ENCODE results near the gene TNFRSF17.

TNFRSF17 gene

DNA sequence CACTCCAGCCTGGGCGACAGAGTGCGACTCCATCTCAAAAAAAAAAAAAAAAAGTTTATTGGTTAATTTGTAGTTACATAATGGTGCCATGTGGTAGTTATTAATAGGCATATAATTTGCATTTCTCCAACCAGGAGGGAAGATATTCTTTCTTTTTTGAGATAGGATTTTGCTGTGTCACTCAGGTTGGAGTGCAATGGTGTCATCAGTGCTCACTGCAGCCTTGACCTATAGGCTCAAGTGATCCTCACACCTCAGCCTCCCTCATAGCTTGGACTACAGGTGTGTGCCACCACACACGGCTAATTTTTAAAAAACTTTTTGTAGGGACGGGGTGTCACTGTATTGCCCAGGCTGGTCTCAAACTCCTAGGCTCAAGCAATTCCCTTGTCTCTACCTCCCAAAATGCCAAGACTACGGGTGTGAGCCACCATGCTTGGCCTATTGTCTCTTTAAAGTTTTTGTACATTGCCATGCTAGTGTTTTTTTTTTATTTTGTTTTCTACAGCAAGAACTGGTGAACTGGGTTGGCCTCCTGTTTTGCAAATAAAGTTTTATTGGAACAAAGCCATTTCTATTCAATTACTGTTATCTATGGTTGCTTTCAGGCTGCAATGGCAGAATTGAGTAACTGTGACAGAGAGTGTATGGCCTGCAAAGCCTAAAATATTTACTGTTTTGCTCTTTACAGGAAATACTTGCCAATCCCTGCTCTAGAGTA lies 23.4 kb downstream of the TNFRSF17 start:
- Histone ChIP-seq H3K27me3 (ENCODE audit: insufficient read depth, poor library complexity, severe bottlenecking) (no peaks in the 10 kb centered on the region), H3K4me3 (ENCODE audit: severe bottlenecking) (no peak overlapping the region), H3K9me3 (ENCODE audit: severe bottlenecking) (no peaks in the 10 kb centered on the region), H3K36me3 (ENCODE audit: low read depth) (no peaks in the 10 kb centered on the region), H3K27ac (ENCODE audit: poor library complexity, severe bottlenecking) (no peak overlapping the region), H3K4me1 (ENCODE audit: insufficient read depth, poor library complexity, severe bottlenecking) (no peaks in the 10 kb centered on the region)
- TF ChIP-seq, protein P1, sequence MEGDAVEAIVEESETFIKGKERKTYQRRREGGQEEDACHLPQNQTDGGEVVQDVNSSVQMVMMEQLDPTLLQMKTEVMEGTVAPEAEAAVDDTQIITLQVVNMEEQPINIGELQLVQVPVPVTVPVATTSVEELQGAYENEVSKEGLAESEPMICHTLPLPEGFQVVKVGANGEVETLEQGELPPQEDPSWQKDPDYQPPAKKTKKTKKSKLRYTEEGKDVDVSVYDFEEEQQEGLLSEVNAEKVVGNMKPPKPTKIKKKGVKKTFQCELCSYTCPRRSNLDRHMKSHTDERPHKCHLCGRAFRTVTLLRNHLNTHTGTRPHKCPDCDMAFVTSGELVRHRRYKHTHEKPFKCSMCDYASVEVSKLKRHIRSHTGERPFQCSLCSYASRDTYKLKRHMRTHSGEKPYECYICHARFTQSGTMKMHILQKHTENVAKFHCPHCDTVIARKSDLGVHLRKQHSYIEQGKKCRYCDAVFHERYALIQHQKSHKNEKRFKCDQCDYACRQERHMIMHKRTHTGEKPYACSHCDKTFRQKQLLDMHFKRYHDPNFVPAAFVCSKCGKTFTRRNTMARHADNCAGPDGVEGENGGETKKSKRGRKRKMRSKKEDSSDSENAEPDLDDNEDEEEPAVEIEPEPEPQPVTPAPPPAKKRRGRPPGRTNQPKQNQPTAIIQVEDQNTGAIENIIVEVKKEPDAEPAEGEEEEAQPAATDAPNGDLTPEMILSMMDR (IDR thresholded peaks at IDR 0.05; ENCODE audit: poor library complexity, severe bottlenecking) = no peak
- DNase-seq (ENCODE audit: low spot score) (no peak), ATAC-seq (ENCODE audit: low read depth) (no peak)

- ATAC-seq (ENCODE audit: low read depth) (no peak), DNase-seq (ENCODE audit: low spot score) (no peak)
- H3K4me3 ChIP-seq (ENCODE audit: severe bottlenecking) = no peak overlapping the region
- no peaks in the 10 kb centered on the region for H3K36me3 ChIP-seq (ENCODE audit: low read depth)
- TF ChIP-seq, protein P1 (IDR thresholded peaks at IDR 0.05; ENCODE audit: poor library complexity, severe bottlenecking) = no peak
- H3K9me3 ChIP-seq (ENCODE audit: severe bottlenecking) = no peaks in the 10 kb centered on the region
- no peaks in the 10 kb centered on the region for H3K27me3 ChIP-seq (ENCODE audit: insufficient read depth, poor library complexity, severe bottlenecking)
- H3K4me1 ChIP-seq (ENCODE audit: insufficient read depth, poor library complexity, severe bottlenecking) = no peaks in the 10 kb centered on the region
- H3K27ac ChIP-seq (ENCODE audit: poor library complexity, severe bottlenecking) = no peak overlapping the region
Measured at GRCh38 chr16:11990702-11991390, 25.8 kb downstream of the TNFRSF17 start.

DNA sequence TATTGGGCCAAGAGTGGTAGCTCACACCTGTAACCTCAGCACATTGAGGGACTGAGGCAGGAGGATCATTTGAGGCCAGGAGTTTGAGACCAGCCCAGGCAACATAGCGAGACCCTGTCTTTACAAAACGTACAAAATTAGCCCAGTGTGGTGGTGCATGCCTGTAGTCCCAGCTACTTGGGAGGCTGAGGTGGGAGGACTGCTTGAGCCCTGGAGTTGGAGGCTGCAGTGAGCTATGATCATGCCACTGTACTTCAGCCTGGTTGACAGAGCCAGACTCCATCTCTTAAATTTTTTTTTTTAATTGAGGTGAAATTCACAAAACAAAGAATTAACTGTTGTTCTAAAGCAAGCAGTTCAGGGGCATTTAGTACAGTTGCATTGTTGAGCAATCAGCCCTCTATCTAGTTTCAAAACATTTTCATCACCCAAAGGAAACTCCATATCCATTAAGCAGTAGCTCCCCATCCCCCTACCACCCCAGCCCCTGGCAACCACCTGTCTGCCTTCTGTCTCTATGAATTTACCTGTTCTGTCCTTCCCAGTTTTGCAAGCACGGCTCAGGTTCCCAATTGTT lies 27.1 kb downstream of the TNFRSF17 start:
- no peak overlapping the region for H3K27ac ChIP-seq (ENCODE audit: poor library complexity, severe bottlenecking)
- no peaks in the 10 kb centered on the region for H3K9me3 ChIP-seq (ENCODE audit: severe bottlenecking)
- no peaks in the 10 kb centered on the region for H3K36me3 ChIP-seq (ENCODE audit: low read depth)
- no peak for DNase-seq (ENCODE audit: low spot score)
- H3K4me3 ChIP-seq (ENCODE audit: severe bottlenecking) = no peak overlapping the region
- TF ChIP-seq, protein P1 (IDR thresholded peaks at IDR 0.05; ENCODE audit: poor library complexity, severe bottlenecking) = no peak
- ATAC-seq (ENCODE audit: low read depth) = no peak
- no peaks in the 10 kb centered on the region for H3K4me1 ChIP-seq (ENCODE audit: insufficient read depth, poor library complexity, severe bottlenecking)
- H3K27me3 ChIP-seq (ENCODE audit: insufficient read depth, poor library complexity, severe bottlenecking) = no peaks in the 10 kb centered on the region

- H3K36me3 ChIP-seq (ENCODE audit: low read depth) = no peaks in the 10 kb centered on the region
- no peak for DNase-seq (ENCODE audit: low spot score)
Measured at GRCh38 chr16:11992586-11993524, 27.8 kb downstream of the TNFRSF17 start.

More at GRCh38 chr16:11992586-11993524, 27.8 kb downstream of the TNFRSF17 start:
- Histone ChIP-seq H3K9me3 (ENCODE audit: severe bottlenecking) (no peaks in the 10 kb centered on the region), H3K27me3 (ENCODE audit: insufficient read depth, poor library complexity, severe bottlenecking) (no peaks in the 10 kb centered on the region), H3K4me1 (ENCODE audit: insufficient read depth, poor library complexity, severe bottlenecking) (no peaks in the 10 kb centered on the region), H3K4me3 (ENCODE audit: severe bottlenecking) (no peak overlapping the region), H3K27ac (ENCODE audit: poor library complexity, severe bottlenecking) (no peak overlapping the region)
- no peak for ATAC-seq (ENCODE audit: low read depth)
- TF ChIP-seq, protein P1 (IDR thresholded peaks at IDR 0.05; ENCODE audit: poor library complexity, severe bottlenecking) = no peak

All from RWPE2 (cell line).